OCI-LY7 (cell line): ENCODE results near the gene CTNS. TPM values are rescaled to one million over a fixed set of nuclear protein-coding genes. Genes with fewer than 3 reads are reported as not detected.

Source experiments
- Bru-seq: library from RNA; stranded (reverse); fragments of 400-500 nt; gene quantifications from one replicate; lab custom pipeline; 2021; lab: Mats Ljungman, UMichigan
- BruChase-seq, 2 experiments: library from RNA; stranded (reverse); fragments of 400-500 nt; gene quantifications; one replicate each; lab custom pipeline; 2021; lab: Mats Ljungman, UMichigan
- BruUV-seq: library from RNA; stranded (reverse); fragments of 400-500 nt; replicated peaks from 2 replicates; lab custom pipeline; 2021; lab: Mats Ljungman, UMichigan
- CTCF ChIA-PET: fragments of 300-600 bp; sonication (Branson Sonifier 250); formaldehyde crosslinking; loops from one replicate; lab custom pipeline; 2022; ENCODE audit warnings: antibody characterized with exemption; ENCODE audit not compliant: unreplicated experiment; lab: Charles Lee
- POLR2A ChIA-PET: fragments of 300-600 bp; sonication (Branson Sonifier 250); formaldehyde crosslinking; loops from one replicate; lab custom pipeline; 2022; ENCODE audit warnings: antibody characterized with exemption; lab: Charles Lee
- DNase-seq: peaks from one replicate; pipeline ENCODE4 v3.0.0-alpha.2; 2015; ENCODE audit warnings: low spot score
- H2AFZ ChIP-seq: fragments of 200-600 bp; sonication (generic), shearing (Covaris generic); 2 replicates; pipeline ENCODE4 v1.6.1; 2014; ENCODE audit warnings: mild to moderate bottlenecking, antibody characterized with exemption, low read length, moderate library complexity
- H3K27ac ChIP-seq: fragments of 200-600 bp; sonication (generic); 2 replicates; pipeline ENCODE4 v1.5.1; 2014; ENCODE audit warnings: mixed run types, low read depth, mild to moderate bottlenecking, moderate library complexity, low read length, inconsistent platforms; ENCODE audit not compliant: poor library complexity, severe bottlenecking
- H3K36me3 ChIP-seq: fragments of 200-600 bp; sonication (generic); 2 replicates; pipeline ENCODE4 v1.6.1; 2014; ENCODE audit warnings: mild to moderate bottlenecking, antibody characterized with exemption, low read length, moderate library complexity, mixed read lengths; ENCODE audit not compliant: insufficient read depth
- H3K4me1 ChIP-seq: fragments of 200-600 bp; sonication (generic); 2 replicates; pipeline ENCODE4 v1.5.1; 2014; ENCODE audit warnings: mild to moderate bottlenecking, low read length; ENCODE audit not compliant: insufficient read depth, poor library complexity, severe bottlenecking
- H3K4me2 ChIP-seq: fragments of 200-600 bp; sonication (generic); 2 replicates; pipeline ENCODE4 v1.6.1; 2014; ENCODE audit warnings: mild to moderate bottlenecking, low read length
- H3K4me3 ChIP-seq: fragments of 200-600 bp; sonication (generic); 2 replicates; pipeline ENCODE4 v1.5.1; 2014; ENCODE audit warnings: mild to moderate bottlenecking, low read depth, low read length; ENCODE audit not compliant: poor library complexity, severe bottlenecking
- H3K79me2 ChIP-seq: fragments of 200-600 bp; sonication (generic); 2 replicates; pipeline ENCODE4 v1.6.1; 2016; ENCODE audit warnings: low read depth, mild to moderate bottlenecking, low read length, moderate library complexity, mixed read lengths; ENCODE audit not compliant: insufficient read depth
- H3K9me2 ChIP-seq: fragments of 200-600 bp; sonication (generic); 2 replicates; pipeline ENCODE4 v1.6.1; 2016; ENCODE audit warnings: mild to moderate bottlenecking, low read length, mixed read lengths; ENCODE audit not compliant: insufficient read depth
- H3K9me3 ChIP-seq: fragments of 200-600 bp; sonication (generic); 2 replicates; pipeline ENCODE4 v1.6.1; 2014; ENCODE audit warnings: mild to moderate bottlenecking, mixed run types, low read length, mixed read lengths
- H4K20me1 ChIP-seq: fragments of 200-600 bp; sonication (generic); 2 replicates; pipeline ENCODE4 v1.6.1; 2014; ENCODE audit warnings: mild to moderate bottlenecking, antibody characterized with exemption, low read length, moderate library complexity, mixed read lengths; ENCODE audit not compliant: insufficient read depth
- EZH2phosphoT487 ChIP-seq: fragments of 200-600 bp; sonication (generic); IDR thresholded peaks from 2 replicates; pipeline ENCODE4 v1.6.1; 2018; ENCODE audit warnings: low read depth, borderline replicate concordance, mild to moderate bottlenecking, mixed run types, antibody characterized with exemption, low read length, moderate library complexity, mixed read lengths
- intact Hi-C: fragments of 100-400 bp; cut with micrococcal nuclease; formaldehyde crosslinking; loops from one replicate; pipeline ENCODE4 v1.10.0; 2022; ENCODE audit not compliant: unreplicated experiment
- long read RNA-seq: library from polyadenylated mRNA; stranded (forward); transcript quantifications from one replicate; pipeline ENCODE4 v2.0.0, GENCODE V29; 2022
- total RNA-seq, 2 experiments: library from RNA; depleted of rRNA in 1 of 2; stranded (reverse); fragments of >200 nt in 1 of 2; shearing (Covaris generic) in 1 of 2; gene quantifications; 2 replicates each; pipeline ENCODE4 v1.2.3, GENCODE V29; 2014 to 2022
- TF ChIP-seq, protein P1 (sequence below): fragments of 200-600 bp; sonication (generic); conservative IDR thresholded peaks from 2 replicates; pipeline ENCODE4 v1.5.1; 2014; ENCODE audit warnings: mild to moderate bottlenecking, antibody characterized with exemption, low read length, moderate library complexity, mixed read lengths

The CTNS gene
- total RNA-seq (2014; rRNA removed; shearing (Covaris generic)) = 5.6 and 6.7 TPM in 2 replicates
- 11.9 and 13.6 TPM in 2 replicates for total RNA-seq (2022)
- percentile 42 among the genes with signal in this experiment for Bru-seq, nascent RNA
- BruChase-seq, experiment 1, labeled RNA remaining after a 6-hour chase = percentile 50 among the genes with signal in this experiment
- BruChase-seq, experiment 2, labeled RNA remaining after a 2-hour chase = percentile 53 among the genes with signal in this experiment
- long read RNA-seq, transcript CTNS-201 (12 exons, 2,866 nt) = major isoform, 8 of 24 reads
- long read RNA-seq, partial matches to known transcripts = 5 of 24 reads
- long read RNA-seq, other reads (novel, unspliced or antisense) = 11 of 24 reads

GRCh38 chr17:3636154-3636907 lies at the start of gene CTNS, which contains the start of gene SHPK:
CTNS (plus strand) TSS chr17:3636760; CDS start chr17:3640207, 3,447 bp downstream.
SHPK (minus strand) TSS chr17:3636250; CDS start chr17:3636219, 31 bp downstream.
- DNase-seq = peak; percentile 98
- Histone ChIP-seq H4K20me1 (no peaks in the 10 kb centered on the region), H2AFZ (peak within 1 kb of the TSS; percentile 50), H3K36me3 (peaks cover 4% of the 10 kb centered on the region; the same call in 1 of the 2 replicates), H3K4me2 (peak within 1 kb of the TSS; percentile 99), H3K4me3 (peak within 1 kb of the TSS; percentile 90), H3K4me1 (peaks cover 13% of the 10 kb centered on the region), H3K9me3 (no peaks in the 10 kb centered on the region), H3K9me2 (no peaks in the 10 kb centered on the region), H3K27ac (peak within 1 kb of the TSS; percentile 68), H3K79me2 (no peaks in the 10 kb centered on the region; the same call in 1 of the 2 replicates)
- BruUV-seq = no TSS peak
- ChIA-PET CTCF (interaction anchor here (0.6 to 0.8 kb wide), 3 partner anchors 34 to 98 kb away, joined by 3 to 4 read pairs (median 4); no protein-coding TSS in a partner anchor), POLR2A (interaction anchor here (0.6 to 1.3 kb wide), 8 partner anchors 9 to 615 kb away, joined by 3 to 5 read pairs (median 3); no protein-coding TSS in a partner anchor)
- no peak for TF ChIP-seq EZH2phosphoT487
- TF ChIP-seq, protein P1, sequence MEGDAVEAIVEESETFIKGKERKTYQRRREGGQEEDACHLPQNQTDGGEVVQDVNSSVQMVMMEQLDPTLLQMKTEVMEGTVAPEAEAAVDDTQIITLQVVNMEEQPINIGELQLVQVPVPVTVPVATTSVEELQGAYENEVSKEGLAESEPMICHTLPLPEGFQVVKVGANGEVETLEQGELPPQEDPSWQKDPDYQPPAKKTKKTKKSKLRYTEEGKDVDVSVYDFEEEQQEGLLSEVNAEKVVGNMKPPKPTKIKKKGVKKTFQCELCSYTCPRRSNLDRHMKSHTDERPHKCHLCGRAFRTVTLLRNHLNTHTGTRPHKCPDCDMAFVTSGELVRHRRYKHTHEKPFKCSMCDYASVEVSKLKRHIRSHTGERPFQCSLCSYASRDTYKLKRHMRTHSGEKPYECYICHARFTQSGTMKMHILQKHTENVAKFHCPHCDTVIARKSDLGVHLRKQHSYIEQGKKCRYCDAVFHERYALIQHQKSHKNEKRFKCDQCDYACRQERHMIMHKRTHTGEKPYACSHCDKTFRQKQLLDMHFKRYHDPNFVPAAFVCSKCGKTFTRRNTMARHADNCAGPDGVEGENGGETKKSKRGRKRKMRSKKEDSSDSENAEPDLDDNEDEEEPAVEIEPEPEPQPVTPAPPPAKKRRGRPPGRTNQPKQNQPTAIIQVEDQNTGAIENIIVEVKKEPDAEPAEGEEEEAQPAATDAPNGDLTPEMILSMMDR = no peak
- intact Hi-C loops = loop anchor here (1.0 kb wide), 1 partner anchor 78 kb away; no protein-coding TSS in a partner anchor

GRCh38 chr17:3589784-3590183 lies 46.8 kb upstream of the CTNS start:
- no peaks in the 10 kb centered on the region for H3K9me3 ChIP-seq
- H3K4me2 ChIP-seq = no peak overlapping the region
- H2AFZ ChIP-seq = no peak overlapping the region
- H3K4me1 ChIP-seq = peaks cover 10% of the 10 kb centered on the region
- CTCF ChIA-PET = no interaction called here
- no peaks in the 10 kb centered on the region for H3K36me3 ChIP-seq
- H3K27ac ChIP-seq = no peak overlapping the region
- no peak for DNase-seq
- H3K79me2 ChIP-seq = no peaks in the 10 kb centered on the region
- H4K20me1 ChIP-seq = no peaks in the 10 kb centered on the region
- intact Hi-C loops = no loop called here
- no peaks in the 10 kb centered on the region for H3K9me2 ChIP-seq
- no TSS peak for BruUV-seq
- POLR2A ChIA-PET = interaction anchor here (0.9 kb wide), 1 partner anchor 46 kb away, joined by 3 read pairs; the partner anchor contains the start of genes CTNS and SHPK
- TF ChIP-seq, protein P1 = no peak
- TF ChIP-seq EZH2phosphoT487 = no peak
- H3K4me3 ChIP-seq = no peak overlapping the region
